GM12878 (cell line): ENCODE measurements around the gene DOCK2. TPM values are rescaled to one million over a fixed set of nuclear protein-coding genes. Genes with fewer than 3 reads are reported as not detected.

Source experiments
- ATAC-seq: fragments of 200-7000 bp; cut with Tn5 transposase; 3 replicates; pipeline ENCODE4 v1.9.1; 2020; ENCODE audit warnings: mild to moderate bottlenecking, moderate library complexity
- BruUV-seq: library from RNA; stranded (reverse); fragments of 400-500 nt; replicated peaks from 2 replicates; lab custom pipeline; 2021; lab: Mats Ljungman, UMichigan
- CTCF ChIA-PET: fragments of 300-600 bp; sonication (Branson Sonifier 250); formaldehyde crosslinking; extraction: SDS; loops from one replicate; lab custom pipeline; 2021; ENCODE audit warnings: inconsistent platforms; lab: Yijun Ruan, JAX
- POLR2A ChIA-PET: fragments of 350-600 bp; formaldehyde crosslinking; extraction: SDS; loops from one replicate; lab custom pipeline; 2021; ENCODE audit warnings: inconsistent platforms; lab: Charles Lee
- RAD21 ChIA-PET: fragments of 300-600 bp; sonication (Branson Sonifier 250); formaldehyde crosslinking; loops from one replicate; lab custom pipeline; 2023; ENCODE audit warnings: antibody characterized with exemption; ENCODE audit not compliant: unreplicated experiment; lab: Charles Lee
- SMC1A ChIA-PET: fragments of 300-600 bp; sonication (Branson Sonifier 250); formaldehyde crosslinking; loops from one replicate; lab custom pipeline; 2023; ENCODE audit not compliant: unreplicated experiment, uncharacterized antibody; lab: Charles Lee
- DNase-seq: peaks from one replicate; pipeline ENCODE4 v3.0.0-alpha.2; 2011; ENCODE audit warnings: low read depth, low spot score
- FAIRE-seq: peaks from 3 replicates; lab custom pipeline; 2011; peaks lifted over from hg19 to GRCh38; lab: Jason Lieb, UNC
- H2AFZ ChIP-seq: 2 replicates; pipeline ENCODE4 v1.6.0; 2011; ENCODE audit warnings: low read depth, low read length, control low read depth; ENCODE audit not compliant: control insufficient read depth
- H3K27ac ChIP-seq: 2 replicates; pipeline ENCODE4 v1.5.1; 2011; ENCODE audit warnings: control low read depth; ENCODE audit not compliant: control insufficient read depth, insufficient read depth
- H3K27me3 ChIP-seq, 2 experiments: replicated peaks in 1 of 2; 2 replicates each; pipeline versions ENCODE4 v1.6.0 to v1.6.1; 2011; ENCODE audit warnings: low read length in 1 of 2; ENCODE audit not compliant: control insufficient read depth in 2 of 2, insufficient read depth in 2 of 2
- H3K36me3 ChIP-seq, 2 experiments: 2 replicates each; pipeline ENCODE4 v1.5.1; 2011; ENCODE audit warnings: low read length in 1 of 2; ENCODE audit not compliant: control insufficient read depth in 2 of 2, insufficient read depth in 2 of 2
- H3K4me1 ChIP-seq: 2 replicates; pipeline ENCODE4 v1.6.1; 2011; ENCODE audit warnings: mild to moderate bottlenecking, low read length, moderate library complexity, mixed read lengths; ENCODE audit not compliant: control insufficient read depth, insufficient read depth
- H3K4me2 ChIP-seq: 2 replicates; pipeline ENCODE4 v1.6.0; 2011; ENCODE audit warnings: control low read depth; ENCODE audit not compliant: control insufficient read depth, insufficient read depth
- H3K4me3 ChIP-seq: fragments of 200-600 bp; sonication (generic); 2 replicates; pipeline ENCODE4 v1.5.1; 2016
- H3K79me2 ChIP-seq: 2 replicates; pipeline ENCODE4 v1.6.0; 2011; ENCODE audit warnings: low read length; ENCODE audit not compliant: control insufficient read depth, insufficient read depth
- H3K9ac ChIP-seq: 2 replicates; pipeline ENCODE4 v1.8.0; 2011; ENCODE audit warnings: low read length, control low read depth, mixed read lengths; ENCODE audit not compliant: control insufficient read depth, insufficient read depth
- H3K9me3 ChIP-seq: replicated peaks from 3 replicates; pipeline ENCODE4 v1.5.1; 2011; ENCODE audit warnings: mild to moderate bottlenecking, low read length; ENCODE audit not compliant: control insufficient read depth, insufficient read depth
- H4K20me1 ChIP-seq: 2 replicates; pipeline ENCODE4 v1.6.0; 2011; ENCODE audit not compliant: control insufficient read depth, insufficient read depth
- BCL11A ChIP-seq: IDR thresholded peaks from 2 replicates; pipeline ENCODE4 v1.6.1; 2011; ENCODE audit warnings: low read depth, low read length
- BHLHE40 ChIP-seq, 2 experiments: fragments of 450-650 bp in 1 of 2; IDR thresholded peaks; 2 replicates each; pipeline ENCODE4 v1.6.1; 2011 to 2017; ENCODE audit warnings: low read depth in 2 of 2, borderline replicate concordance in 1 of 2, improper control_type of control experiment in 1 of 2, low read length in 1 of 2, mild to moderate bottlenecking in 1 of 2
- BMI1 ChIP-seq: fragments of 450-650 bp; IDR thresholded peaks from 2 replicates; pipeline ENCODE4 v1.6.1; 2016; ENCODE audit warnings: mild to moderate bottlenecking, moderate library complexity, borderline replicate concordance
- EZH2 ChIP-seq: IDR thresholded peaks from 2 replicates; pipeline ENCODE4 v1.6.1; 2012; ENCODE audit warnings: low read depth, mild to moderate bottlenecking, control low read depth, inconsistent platforms, low read length, borderline replicate concordance; ENCODE audit not compliant: control insufficient read depth
- GABPA ChIP-seq: IDR thresholded peaks from 2 replicates; pipeline ENCODE4 v1.6.1; 2014; ENCODE audit warnings: antibody characterized with exemption, low read depth, mild to moderate bottlenecking, inconsistent platforms
- JUNB ChIP-seq: IDR thresholded peaks from 2 replicates; pipeline ENCODE4 v1.6.1; 2016; ENCODE audit warnings: antibody characterized with exemption, mild to moderate bottlenecking
- MXI1 ChIP-seq: fragments of 150-350 bp; IDR thresholded peaks from 2 replicates; pipeline ENCODE4 v1.6.1; 2011; ENCODE audit warnings: low read depth, mild to moderate bottlenecking, inconsistent platforms, low read length, improper control_type of control experiment
- NFYA ChIP-seq: IDR thresholded peaks from 2 replicates; pipeline ENCODE4 v1.6.1; 2011; ENCODE audit warnings: low read depth, mild to moderate bottlenecking, low read length, improper control_type of control experiment, borderline replicate concordance
- NRF1 ChIP-seq: conservative IDR thresholded peaks from 2 replicates; pipeline ENCODE4 v1.6.1; 2011; ENCODE audit warnings: mild to moderate bottlenecking, low read depth, low read length, improper control_type of control experiment
- POLR2A ChIP-seq: IDR thresholded peaks from 2 replicates; pipeline ENCODE4 v1.6.1; 2011; ENCODE audit warnings: low read depth, mild to moderate bottlenecking, low read length
- RCOR1 ChIP-seq: conservative IDR thresholded peaks from 2 replicates; pipeline ENCODE4 v1.6.1; 2012; ENCODE audit warnings: low read depth, low read length, improper control_type of control experiment
- RELB ChIP-seq: fragments of 450-650 bp; IDR thresholded peaks from 2 replicates; pipeline ENCODE4 v1.6.1; 2017; ENCODE audit warnings: low read depth, mild to moderate bottlenecking, moderate library complexity
- SREBF2 ChIP-seq: IDR thresholded peaks from 2 replicates; pipeline ENCODE4 v1.6.1; 2012; ENCODE audit warnings: mild to moderate bottlenecking, low read length
- ZBTB4 ChIP-seq: fragments of 450-650 bp; formaldehyde crosslinking; IDR thresholded peaks from 2 replicates; pipeline ENCODE4 v1.4.0; 2022; ENCODE audit warnings: mild to moderate bottlenecking, moderate library complexity
- ZSCAN29 ChIP-seq: fragments of 450-650 bp; IDR thresholded peaks from 2 replicates; pipeline ENCODE4 v1.6.1; 2017; ENCODE audit warnings: mild to moderate bottlenecking, moderate library complexity
- WGBS: methylation state at CpG from one replicate; pipeline ENCODE4 v1.1.6; 2016; ENCODE audit warnings: low lambda C conversion rate; ENCODE audit not compliant: insufficient replicate concordance, insufficient coverage; ENCODE audit errors: missing lambda C conversion rate; 5-methylcytosine and 5-hydroxymethylcytosine counted together
- in situ Hi-C: fragments of 300-500 bp; cut with MboI; formaldehyde crosslinking; loops from 9 replicates; pipeline ENCODE4 v1.14.3; 2018; ENCODE audit warnings: mixed read lengths
- intact Hi-C: fragments of 100-400 bp; cut with micrococcal nuclease; formaldehyde crosslinking; loops from one replicate; pipeline ENCODE4 v1.14.2; 2022; ENCODE audit not compliant: unreplicated experiment
- polyA plus RNA-seq, 11 experiments: library from polyadenylated mRNA; depleted of rRNA in 4 of 11; unstranded in 6 of 11; stranded (reverse) in 5 of 11; fragments of >200 nt; fragmentation: Nextera tagmentation in 4 of 11; fragmentation: Illumina TruSeq in 1 of 11; extraction: Ambion mirVana in 4 of 11; extraction: Trizol in 1 of 11; gene quantifications; 1 replicate in 1 of 11; 2 replicates in 10 of 11; pipeline versions ENCODE4 v1.2.1 to v1.2.3, GENCODE V29; 2011 to 2016; ENCODE audit warnings: inconsistent platforms in 2 of 11, missing spikeins in 2 of 11, low read depth in 1 of 11
- total RNA-seq, 4 experiments: library from RNA; depleted of rRNA in 3 of 4; stranded (reverse); fragments of >200 nt in 3 of 4; fragmentation: Illumina TruSeq in 1 of 4; extraction: Trizol in 1 of 4; gene quantifications; 2 replicates each; pipeline versions ENCODE4 v1.2.1 to v1.2.3, GENCODE V29; 2013 to 2021

DOCK2 gene
- total and polyA plus RNA-seq, 10 of the 15 experiments (the other 5 are each of a cell fraction or from before 2014, with no cell fraction given) = 34.2 to 192 (median 118) TPM

DNA sequence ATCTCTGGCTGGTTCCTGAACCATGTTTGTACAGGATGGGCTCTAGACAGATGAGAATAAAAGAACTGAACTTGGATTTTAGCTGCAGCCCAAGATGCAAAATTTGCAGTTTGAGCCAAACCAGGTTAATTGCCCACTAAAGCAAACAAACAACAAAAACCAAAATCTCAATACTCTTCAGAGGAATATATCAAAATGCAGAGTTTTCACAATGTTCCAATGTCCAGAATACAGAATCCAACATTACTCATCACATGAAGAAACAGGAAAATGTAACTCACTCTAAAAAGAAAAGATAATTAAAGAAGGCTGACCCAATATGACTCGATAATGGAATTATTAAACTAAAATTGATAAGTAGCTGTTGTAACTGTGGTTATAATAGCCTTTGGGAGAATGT, 489.0 kb downstream of the DOCK2 start:
- Histone ChIP-seq H3K27me3 (peaks cover 0 to 6% of the 10 kb centered on the region in 2 experiments; a peak in 1 of 4 replicates), H3K36me3 (no peaks in the 10 kb centered on the region), H3K79me2 (no peaks in the 10 kb centered on the region), H3K9me3 (peaks cover 2% of the 10 kb centered on the region; the same call in 1 of the 3 replicates), H3K4me3 (no peak overlapping the region), H3K4me1 (no peaks in the 10 kb centered on the region), H2AFZ (no peak overlapping the region), H3K9ac (no peak overlapping the region), H3K4me2 (no peak overlapping the region), H4K20me1 (no peaks in the 10 kb centered on the region), H3K27ac (no peak overlapping the region)
- no peak for DNase-seq
- POLR2A ChIA-PET = no interaction called here
- ATAC-seq = no peak
- 14% methylated on average over 1 of the region's 1 CpG for WGBS
- SMC1A ChIA-PET = no interaction called here
- FAIRE-seq = no peak
- CTCF ChIA-PET = interaction anchor here (0.7 to 1.8 kb wide), 2 partner anchors 9 to 138 kb away, joined by 3 to 4 read pairs; no protein-coding TSS in a partner anchor
- in situ Hi-C loops (no loop called here), intact Hi-C loops (no loop called here)
- RAD21 ChIA-PET = no interaction called here
- no TSS peak for BruUV-seq
- TF ChIP-seq POLR2A (no peak), EZH2 (no peak), ZSCAN29 (no peak)

GRCh38 chr5:170126626-170127025, 489.6 kb downstream of the DOCK2 start:
- CTCF ChIA-PET = interaction anchor here (0.6 to 1.8 kb wide), 3 partner anchors 10 to 138 kb away, joined by 3 to 4 read pairs (median 3); no protein-coding TSS in a partner anchor
- SMC1A ChIA-PET = no interaction called here
- intact Hi-C loops = no loop called here
- 0 out of 4 replicates have a peak, but pooled peaks cover 0 to 2% of the 10 kb centered on the region in 2 experiments for H3K27me3 ChIP-seq
- H2AFZ ChIP-seq = no peak overlapping the region
- no peaks in the 10 kb centered on the region for H3K4me1 ChIP-seq
- BruUV-seq = no TSS peak
- no peak overlapping the region for H3K27ac ChIP-seq
- in situ Hi-C loops = no loop called here
- H3K4me3 ChIP-seq = no peak overlapping the region
- RAD21 ChIA-PET = no interaction called here
- POLR2A ChIA-PET = no interaction called here
- H3K9me3 ChIP-seq = peaks cover 2% of the 10 kb centered on the region; the same call in 1 of the 3 replicates
- no peak for ATAC-seq
- no peaks in the 10 kb centered on the region for H3K36me3 ChIP-seq
- no peak for FAIRE-seq
- no peaks in the 10 kb centered on the region for H3K79me2 ChIP-seq
- H3K9ac ChIP-seq = no peak overlapping the region
- no peaks in the 10 kb centered on the region for H4K20me1 ChIP-seq
- DNase-seq = no peak
- 7% methylated on average over 1 of the region's 1 CpG for WGBS
- no peak overlapping the region for H3K4me2 ChIP-seq
- TF ChIP-seq JUNB (no peak), RELB (no peak), NRF1 (no peak), BMI1 (no peak), RCOR1 (no peak), MXI1 (no peak), SREBF2 (no peak), GABPA (no peak), NFYA (no peak), BHLHE40 (IDR thresholded peaks at IDR 0.05; ENCODE audit: borderline replicate concordance in 1 of 2, low read depth in 2 of 2, low read length in 1 of 2) (no peak), ZBTB4 (CRISPR knock-in tag) (no peak), BCL11A (no peak)
